ENCODE measurements around the gene LHFPL6.
"Not testable (repeated sequence)": the region's sequence is repeated elsewhere in the genome, so short reads cannot be mapped to it uniquely, and the experiment has no call there.

LHFPL6 gene

GRCh38 chr13:39377699-39378098, 225.3 kb downstream of the LHFPL6 start:
- DNase-seq = no peak

- no peak for DNase-seq
These were observed 226.9 kb downstream of the LHFPL6 start for GRCh38 chr13:39376076-39376475.

- no peak for DNase-seq
These were observed 227.4 kb downstream of the LHFPL6 start for GRCh38 chr13:39375601-39376000.

GRCh38 chr13:39374741-39375189, 228.2 kb downstream of the LHFPL6 start:
- DNase-seq = no peak

- DNase-seq = no peak
These were observed 229.8 kb downstream of the LHFPL6 start for GRCh38 chr13:39373145-39373544.

- DNase-seq = no peak
These were observed 231.3 kb downstream of the LHFPL6 start for GRCh38 chr13:39371706-39372105.

- no peak for DNase-seq
These were observed 232.4 kb downstream of the LHFPL6 start for GRCh38 chr13:39370554-39370953.

GRCh38 chr13:39370048-39370447, 232.9 kb downstream of the LHFPL6 start:
- no peak for DNase-seq

GRCh38 chr13:39369161-39369890, 233.7 kb downstream of the LHFPL6 start:
- DNase-seq = no peak

GRCh38 chr13:39365879-39366278, 237.1 kb downstream of the LHFPL6 start:
- no peak for DNase-seq

- DNase-seq = no peak
These were observed 238.0 kb downstream of the LHFPL6 start for GRCh38 chr13:39364947-39365468.

- DNase-seq = no peak
These were observed 239.6 kb downstream of the LHFPL6 start for GRCh38 chr13:39363382-39363772.

- no peak for DNase-seq
These were observed 240.2 kb downstream of the LHFPL6 start for GRCh38 chr13:39362652-39363381.

- no peak for DNase-seq
These were observed 249.0 kb downstream of the LHFPL6 start for GRCh38 chr13:39353988-39354387.

GRCh38 chr13:39350461-39350881, 252.5 kb downstream of the LHFPL6 start:
- no peak for DNase-seq

- DNase-seq = no peak
These were observed 253.5 kb downstream of the LHFPL6 start for GRCh38 chr13:39349391-39349960.

GRCh38 chr13:39347926-39348901, 254.8 kb downstream of the LHFPL6 start:
- no peak for DNase-seq

- no peak for DNase-seq
These were observed 257.0 kb downstream of the LHFPL6 start for GRCh38 chr13:39345982-39346381.

GRCh38 chr13:39341251-39341650, 261.7 kb downstream of the LHFPL6 start:
- no peak for DNase-seq

GRCh38 chr13:39338114-39338513, 264.9 kb downstream of the LHFPL6 start:
- not testable (repeated sequence) for DNase-seq

GRCh38 chr13:39336937-39337336, 266.1 kb downstream of the LHFPL6 start:
- no peak for DNase-seq

GRCh38 chr13:39336207-39336606, 266.8 kb downstream of the LHFPL6 start:
- no peak for DNase-seq
